GM13977 (cell line): ENCODE measurements around the gene ABTB2.

Source experiments
- DNase-seq: peaks from one replicate; pipeline ENCODE4 v3.0.0; 2012; ENCODE audit warnings: low spot score
- in situ Hi-C: fragments of 300-500 bp; cut with MboI; formaldehyde crosslinking; loops from one replicate; pipeline ENCODE4 v1.12.0; 2022; ENCODE audit warnings: low sequenced_read_pairs, low pct_unique_long_range_greater_than_20kb, mixed read lengths, inconsistent platforms; ENCODE audit not compliant: unreplicated experiment
- TF ChIP-seq, protein P1 (sequence below): IDR thresholded peaks from 2 replicates; pipeline ENCODE4 v1.5.1; 2012; ENCODE audit warnings: mild to moderate bottlenecking, control low read depth; ENCODE audit not compliant: insufficient read depth; ENCODE audit errors: extremely low read depth, missing control alignments

The ABTB2 gene

DNA sequence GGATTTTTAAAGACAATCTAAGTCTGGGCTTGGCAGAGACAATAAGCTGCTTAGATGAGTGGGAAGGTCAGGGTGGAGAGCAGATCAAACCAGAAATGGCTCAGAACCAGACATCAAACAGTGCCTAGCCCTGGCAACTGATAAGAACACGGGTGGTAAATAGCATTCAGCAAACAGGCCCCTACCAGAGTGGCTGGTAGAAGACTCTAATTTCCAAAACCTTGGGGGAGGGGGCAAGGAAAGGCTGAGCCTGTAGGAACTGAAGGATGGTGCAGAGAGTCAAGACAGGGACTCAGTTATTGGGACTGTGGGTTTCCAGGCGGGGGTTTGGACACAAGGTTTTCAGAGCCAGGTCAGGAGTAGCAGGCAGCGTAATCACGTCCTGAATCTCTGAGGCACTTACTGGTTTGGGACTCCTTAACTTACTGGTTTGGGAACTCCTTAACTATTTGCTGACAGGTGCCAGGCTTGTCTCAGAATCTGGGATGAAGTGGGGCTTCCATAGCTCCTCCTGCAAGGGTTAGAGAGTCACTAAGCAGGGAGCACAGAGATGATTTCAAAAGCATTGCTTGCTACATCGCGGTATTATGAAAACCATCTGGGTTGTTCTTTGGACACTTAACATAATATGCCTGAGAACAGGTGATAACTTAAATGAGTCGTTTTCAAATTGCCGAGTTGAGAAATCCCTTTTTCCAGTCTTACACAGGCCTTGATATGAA is 5.7 kb upstream of the ABTB2 start:
- no peak for DNase-seq
- in situ Hi-C loops = loop anchor here (10.0 to 25.0 kb wide), 3 partner anchors 121 to 526 kb away; no protein-coding TSS in a partner anchor
- TF ChIP-seq, protein P1, sequence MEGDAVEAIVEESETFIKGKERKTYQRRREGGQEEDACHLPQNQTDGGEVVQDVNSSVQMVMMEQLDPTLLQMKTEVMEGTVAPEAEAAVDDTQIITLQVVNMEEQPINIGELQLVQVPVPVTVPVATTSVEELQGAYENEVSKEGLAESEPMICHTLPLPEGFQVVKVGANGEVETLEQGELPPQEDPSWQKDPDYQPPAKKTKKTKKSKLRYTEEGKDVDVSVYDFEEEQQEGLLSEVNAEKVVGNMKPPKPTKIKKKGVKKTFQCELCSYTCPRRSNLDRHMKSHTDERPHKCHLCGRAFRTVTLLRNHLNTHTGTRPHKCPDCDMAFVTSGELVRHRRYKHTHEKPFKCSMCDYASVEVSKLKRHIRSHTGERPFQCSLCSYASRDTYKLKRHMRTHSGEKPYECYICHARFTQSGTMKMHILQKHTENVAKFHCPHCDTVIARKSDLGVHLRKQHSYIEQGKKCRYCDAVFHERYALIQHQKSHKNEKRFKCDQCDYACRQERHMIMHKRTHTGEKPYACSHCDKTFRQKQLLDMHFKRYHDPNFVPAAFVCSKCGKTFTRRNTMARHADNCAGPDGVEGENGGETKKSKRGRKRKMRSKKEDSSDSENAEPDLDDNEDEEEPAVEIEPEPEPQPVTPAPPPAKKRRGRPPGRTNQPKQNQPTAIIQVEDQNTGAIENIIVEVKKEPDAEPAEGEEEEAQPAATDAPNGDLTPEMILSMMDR = no peak

DNA sequence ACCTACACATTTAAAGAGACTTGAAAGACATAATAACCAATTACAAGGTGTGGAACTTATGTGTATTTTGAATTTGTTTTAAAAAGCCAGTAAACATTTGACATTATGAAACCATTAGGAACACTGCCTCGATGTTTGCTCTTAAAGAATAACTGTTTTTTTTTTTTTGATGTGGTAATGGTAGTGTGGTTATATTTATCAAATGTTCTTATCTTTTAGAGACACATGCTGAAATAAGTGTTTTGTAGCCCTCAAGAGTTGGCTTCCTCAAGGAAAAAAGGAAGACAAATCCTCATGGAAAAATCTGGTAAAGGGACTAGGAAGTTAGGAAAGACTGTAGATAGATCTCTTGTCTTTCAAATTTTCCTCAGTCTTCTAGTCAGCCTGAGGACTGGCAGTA is 2.2 kb upstream of the ABTB2 start:
- in situ Hi-C loops = loop anchor here (10.0 to 25.0 kb wide), 3 partner anchors 125 to 523 kb away; no protein-coding TSS in a partner anchor
- no peak for DNase-seq
- TF ChIP-seq, protein P1 = no peak

DNA sequence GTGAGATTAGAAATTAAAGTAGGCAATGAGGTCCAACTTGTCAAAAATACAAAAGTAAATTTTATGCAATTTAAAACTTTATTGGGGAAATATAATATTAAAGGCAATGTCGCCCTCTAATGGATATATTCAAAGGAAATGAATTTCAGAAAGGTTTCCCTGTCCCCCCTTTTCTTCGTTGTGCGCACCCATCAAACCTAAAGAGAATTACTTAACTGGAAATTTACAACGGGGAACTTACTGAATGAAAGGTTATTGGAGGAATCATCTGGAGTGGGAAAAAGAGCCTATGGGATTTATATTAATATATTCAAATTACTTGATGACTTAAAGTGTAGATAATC is 1.7 kb upstream of the ABTB2 start:
- TF ChIP-seq, protein P1 = no peak
- DNase-seq = no peak
- in situ Hi-C loops = loop anchor here (10.0 to 25.0 kb wide), 3 partner anchors 125 to 522 kb away; no protein-coding TSS in a partner anchor

DNA sequence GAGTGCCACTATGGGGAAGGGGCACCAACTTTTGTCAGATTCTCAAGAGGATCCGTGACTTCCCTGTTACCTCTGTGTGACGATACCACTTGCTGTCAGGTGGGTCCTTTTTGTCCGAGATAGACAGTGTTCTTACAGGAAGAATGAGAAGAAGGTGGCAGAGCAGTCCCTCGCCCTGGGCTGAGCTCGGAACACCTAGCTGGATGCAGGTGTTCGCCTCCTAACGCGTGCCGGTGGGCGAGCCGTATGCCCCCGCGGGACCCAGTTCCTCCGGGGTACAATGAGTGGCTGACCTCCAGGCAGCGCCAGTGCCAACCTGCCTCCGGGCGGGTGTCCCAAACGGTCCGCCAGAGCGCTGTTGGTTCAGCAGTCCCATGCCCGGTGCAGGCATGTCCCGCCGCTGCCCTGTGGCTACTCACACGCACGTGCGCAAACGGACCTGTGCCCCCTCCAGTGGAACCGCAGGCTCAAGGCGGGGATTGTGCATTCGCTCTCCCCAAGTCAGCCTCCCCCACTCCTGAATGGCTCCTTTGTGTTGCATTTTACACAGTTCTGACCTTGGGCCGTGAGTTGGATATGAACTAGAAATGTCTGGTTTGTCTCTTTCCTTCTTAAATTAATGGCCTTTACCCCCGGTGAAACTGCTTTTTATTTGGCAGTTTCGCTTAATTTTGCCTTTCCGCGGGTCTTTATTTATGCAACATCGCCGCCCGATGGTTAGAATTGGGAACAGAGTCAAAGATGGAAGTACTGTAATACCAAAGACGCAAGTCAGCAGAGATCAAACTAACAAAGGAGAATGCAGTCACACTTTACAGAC is 1.1 kb upstream of the ABTB2 start:
- in situ Hi-C loops = loop anchor here (10.0 to 25.0 kb wide), 3 partner anchors 124 to 522 kb away; no protein-coding TSS in a partner anchor
- TF ChIP-seq, protein P1 = peak; percentile 79
- DNase-seq = peak; percentile 77

DNA sequence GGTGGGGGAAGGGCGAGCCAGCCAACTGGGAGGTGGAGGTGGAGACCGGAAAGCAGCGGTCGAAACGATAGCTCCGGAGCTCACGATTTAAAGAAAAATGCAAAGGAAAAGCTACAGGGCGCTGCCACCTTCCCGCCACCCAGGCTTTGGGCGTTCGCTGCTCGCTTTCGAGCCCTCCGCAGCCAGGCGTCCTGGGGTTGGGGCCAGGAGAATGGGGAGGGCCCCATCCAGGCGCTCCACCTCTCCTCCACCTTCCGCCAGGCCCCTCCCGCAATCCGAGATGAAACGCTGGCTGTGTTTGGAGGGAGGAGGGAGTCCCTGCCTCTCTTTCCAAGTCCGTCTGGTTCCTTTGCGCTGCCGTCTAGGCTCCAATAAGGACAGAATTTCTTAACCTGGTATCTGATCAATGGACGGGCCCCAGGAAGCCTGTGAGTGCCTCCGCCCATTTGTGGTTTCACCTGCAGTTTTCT is 483 bp upstream of the ABTB2 start:
- in situ Hi-C loops = loop anchor here (10.0 to 25.0 kb wide), 3 partner anchors 123 to 521 kb away; no protein-coding TSS in a partner anchor
- no peak for DNase-seq
- TF ChIP-seq, protein P1 = no peak

DNA sequence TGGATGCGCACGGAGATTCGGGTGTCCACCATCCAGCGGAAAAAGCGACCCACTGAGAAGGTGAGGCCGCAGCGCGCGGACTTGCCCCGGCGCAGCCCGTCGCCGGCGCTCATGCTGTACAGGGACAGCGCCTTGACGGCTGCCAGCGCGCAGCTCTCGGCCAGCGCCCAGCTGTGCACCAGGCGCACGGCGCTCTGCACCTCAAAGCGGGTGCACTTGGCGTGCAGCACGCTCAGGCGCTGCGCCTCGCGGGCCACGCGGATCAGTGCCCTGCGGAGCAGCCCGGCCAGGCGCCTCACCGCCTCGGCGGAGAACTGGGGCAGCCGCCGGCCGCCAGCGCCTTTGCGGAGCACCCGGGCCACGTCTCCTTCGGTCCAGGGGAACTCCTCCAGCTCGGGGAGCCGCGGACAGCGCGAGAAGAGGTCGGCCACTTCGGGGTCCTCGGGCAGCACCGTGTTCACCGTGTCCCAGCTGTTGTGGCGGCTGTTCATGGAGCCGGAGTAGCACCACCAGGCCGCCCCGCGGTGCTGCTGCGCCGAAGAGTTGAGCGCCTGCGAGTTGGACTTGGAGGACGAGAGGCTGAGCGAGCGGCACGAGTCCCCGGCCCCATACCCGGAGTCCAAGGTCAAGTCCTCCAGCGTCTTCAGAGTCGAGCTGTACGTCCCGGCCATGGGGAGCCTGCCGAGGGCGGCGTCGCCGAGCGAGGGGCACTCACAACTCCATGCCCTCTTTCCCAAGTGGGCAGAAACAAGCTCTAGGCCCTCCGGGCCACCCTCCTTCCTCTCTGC is 703 bp downstream of the ABTB2 start:
- in situ Hi-C loops = loop anchor here (10.0 to 25.0 kb wide), 3 partner anchors 122 to 520 kb away; no protein-coding TSS in a partner anchor
- peak; percentile 53 for DNase-seq
- TF ChIP-seq, protein P1 = peak; percentile 15
